Loucy (cell line): ENCODE measurements around the gene PARD3B.

ENCODE experiments used
- H2AFZ ChIP-seq: fragments of 200-600 bp; sonication (generic); 2 replicates; pipeline ENCODE4 v1.6.0; 2016; ENCODE audit warnings: antibody characterized with exemption, mild to moderate bottlenecking, low read length, moderate library complexity
- H3F3A ChIP-seq: fragments of 200-600 bp; 2 replicates; pipeline ENCODE4 v1.6.0; 2016; ENCODE audit warnings: antibody characterized with exemption, low read depth, mild to moderate bottlenecking
- H3K27me3 ChIP-seq: fragments of 200-600 bp; sonication (generic); 2 replicates; pipeline ENCODE4 v1.6.1; 2014; ENCODE audit warnings: low read length, mild to moderate bottlenecking; ENCODE audit not compliant: insufficient read depth, poor library complexity, severe bottlenecking
- H3K36me3 ChIP-seq: fragments of 200-600 bp; sonication (generic); 2 replicates; pipeline ENCODE4 v1.6.1; 2016; ENCODE audit warnings: low read length; ENCODE audit not compliant: insufficient read depth
- H3K4me1 ChIP-seq: fragments of 200-600 bp; sonication (generic); 2 replicates; pipeline ENCODE4 v1.5.1; 2014; ENCODE audit warnings: low read length, mild to moderate bottlenecking; ENCODE audit not compliant: insufficient read depth, poor library complexity, severe bottlenecking
- H3K4me2 ChIP-seq: fragments of 200-600 bp; sonication (generic); 2 replicates; pipeline ENCODE4 v1.6.0; 2014; ENCODE audit warnings: antibody characterized with exemption, low read length, low read depth, mild to moderate bottlenecking; ENCODE audit not compliant: poor library complexity, severe bottlenecking
- H3K4me3 ChIP-seq: fragments of 200-600 bp; sonication (generic); 2 replicates; pipeline ENCODE4 v1.5.1; 2014; ENCODE audit warnings: low read length, mild to moderate bottlenecking, mixed read lengths; ENCODE audit not compliant: poor library complexity, severe bottlenecking
- H3K79me2 ChIP-seq: fragments of 200-600 bp; sonication (generic); 2 replicates; pipeline ENCODE4 v1.6.1; 2014; ENCODE audit warnings: low read length; ENCODE audit not compliant: insufficient read depth
- H3K9ac ChIP-seq: fragments of 200-600 bp; sonication (generic); 2 replicates; pipeline ENCODE4 v1.6.0; 2014; ENCODE audit warnings: mild to moderate bottlenecking, low read depth, low read length, moderate library complexity; ENCODE audit not compliant: poor library complexity, severe bottlenecking
- H3K9me2 ChIP-seq: fragments of 200-600 bp; sonication (generic); replicated peaks from 2 replicates; pipeline ENCODE4 v1.6.1; 2016; ENCODE audit warnings: low read depth, low read length, mixed read lengths
- H3K9me3 ChIP-seq: fragments of 200-600 bp; sonication (generic); 2 replicates; pipeline ENCODE4 v1.6.1; 2014; ENCODE audit warnings: mild to moderate bottlenecking, antibody characterized with exemption, low read length, low read depth; ENCODE audit not compliant: insufficient read depth
- H4K20me1 ChIP-seq: fragments of 200-600 bp; sonication (generic); 2 replicates; pipeline ENCODE4 v1.6.0; 2014; ENCODE audit warnings: antibody characterized with exemption, low read length, mild to moderate bottlenecking; ENCODE audit not compliant: insufficient read depth, poor library complexity, severe bottlenecking
- CTCF ChIP-seq: fragments of 200-600 bp; sonication (generic); conservative IDR thresholded peaks from 2 replicates; pipeline ENCODE4 v1.5.1; 2014; ENCODE audit warnings: mild to moderate bottlenecking, antibody characterized with exemption, low read length
- EZH2phosphoT487 ChIP-seq: fragments of 200-600 bp; IDR thresholded peaks from 2 replicates; pipeline ENCODE4 v1.6.1; 2018; ENCODE audit warnings: antibody characterized with exemption, mild to moderate bottlenecking, moderate library complexity, borderline replicate concordance

The PARD3B gene

GRCh38 chr2:205180730-205181129 lies 635.5 kb downstream of the PARD3B start:
- Histone ChIP-seq H3F3A (no peaks in the 10 kb centered on the region), H3K27me3 (no peaks in the 10 kb centered on the region), H3K4me2 (no peak overlapping the region), H4K20me1 (no peaks in the 10 kb centered on the region), H3K9me3 (no peaks in the 10 kb centered on the region), H3K4me3 (no peak overlapping the region), H2AFZ (no peak overlapping the region), H3K79me2 (no peaks in the 10 kb centered on the region), H3K9ac (no peak overlapping the region), H3K36me3 (no peaks in the 10 kb centered on the region), H3K9me2 (no peaks in the 10 kb centered on the region), H3K4me1 (no peaks in the 10 kb centered on the region)
- TF ChIP-seq CTCF (no peak), EZH2phosphoT487 (no peak)

GRCh38 chr2:205187731-205188130 lies 642.5 kb downstream of the PARD3B start:
- Histone ChIP-seq H2AFZ (no peak overlapping the region), H3K9me3 (no peaks in the 10 kb centered on the region), H3K4me1 (no peaks in the 10 kb centered on the region), H3K9ac (no peak overlapping the region), H3K36me3 (no peaks in the 10 kb centered on the region), H3K4me2 (no peak overlapping the region), H3K4me3 (no peak overlapping the region), H3K27me3 (no peaks in the 10 kb centered on the region), H3F3A (no peaks in the 10 kb centered on the region), H4K20me1 (no peaks in the 10 kb centered on the region), H3K79me2 (no peaks in the 10 kb centered on the region), H3K9me2 (no peaks in the 10 kb centered on the region)
- no peak for TF ChIP-seq EZH2phosphoT487
- no peak for TF ChIP-seq CTCF

DNA sequence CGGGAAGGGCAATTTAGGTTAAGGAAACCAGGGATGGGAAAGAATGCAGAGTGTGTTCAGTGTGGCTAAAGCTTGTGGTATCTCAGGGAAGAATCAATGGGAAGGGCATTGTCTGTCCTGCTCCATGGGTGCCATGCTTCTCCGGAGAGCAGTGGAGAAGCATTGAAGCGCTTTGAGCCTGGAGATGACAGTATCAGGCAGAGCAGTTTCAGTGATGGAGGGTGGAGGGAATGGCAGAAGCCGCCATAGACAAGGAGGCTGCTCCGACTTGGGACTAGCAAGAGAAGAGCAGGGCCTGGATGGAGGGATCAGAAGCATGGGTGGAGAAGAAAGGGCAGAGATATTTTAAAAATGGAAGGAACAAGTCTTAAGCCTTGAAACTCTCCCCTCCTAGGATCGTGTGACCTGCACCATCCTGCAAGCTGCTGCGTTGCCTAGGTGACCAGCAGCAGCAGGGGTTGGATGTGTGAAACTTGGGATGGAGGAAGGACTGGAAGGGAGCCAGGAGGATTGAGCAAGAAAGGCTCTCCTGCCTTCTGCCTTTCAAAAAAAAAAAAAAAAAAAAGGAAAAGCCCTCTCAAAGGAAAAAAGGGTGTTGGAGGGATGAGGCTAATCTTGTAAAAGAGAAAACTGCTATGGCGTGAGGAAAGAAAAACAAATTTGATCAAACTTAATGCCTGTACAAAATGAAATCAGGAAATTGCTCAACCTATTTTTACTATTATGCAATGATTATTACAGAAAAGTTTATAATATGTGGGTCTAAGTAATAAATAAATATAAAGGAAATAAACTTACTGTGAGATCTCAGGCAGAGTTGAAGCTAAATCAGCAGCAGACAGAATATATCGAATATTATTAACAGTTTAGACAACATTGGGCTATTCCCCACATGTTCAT lies 643.2 kb downstream of the PARD3B start:
- H3F3A ChIP-seq = no peaks in the 10 kb centered on the region
- no peak overlapping the region for H2AFZ ChIP-seq

More for the DNA sequence above, 643.2 kb downstream of the PARD3B start:
- Histone ChIP-seq H3K9ac (no peak overlapping the region), H3K9me3 (no peaks in the 10 kb centered on the region), H3K79me2 (no peaks in the 10 kb centered on the region), H3K4me2 (no peak overlapping the region), H3K27me3 (no peaks in the 10 kb centered on the region), H3K4me1 (no peaks in the 10 kb centered on the region), H3K4me3 (no peak overlapping the region), H4K20me1 (no peaks in the 10 kb centered on the region), H3K36me3 (no peaks in the 10 kb centered on the region), H3K9me2 (no peaks in the 10 kb centered on the region)
- no peak for TF ChIP-seq CTCF
- no peak for TF ChIP-seq EZH2phosphoT487
